Thymus (tissue), 11 donors: ENCODE measurements around the gene DPYD. TPM values are rescaled to one million over a fixed set of nuclear protein-coding genes. Genes with fewer than 3 reads are reported as not detected.

ENCODE experiments used
- DNase-seq, 9 donors: peaks; one replicate each; pipeline ENCODE4 v3.0.0-alpha.2; 2013; ENCODE audit warnings: low spot score in 9 of 9, low read depth in 6 of 9, missing footprints in 1 of 9
- H3K27ac ChIP-seq, 2 donors: one replicate each; pipeline ENCODE4 v1.5.1; 2013; ENCODE audit warnings: control low read depth in 1 of 2, low read depth in 1 of 2, low read length in 1 of 2, mild to moderate bottlenecking in 1 of 2, moderate library complexity in 1 of 2
- H3K27me3 ChIP-seq, 2 donors: one replicate each; pipeline ENCODE4 v1.5.1; 2013; ENCODE audit warnings: low read length in 1 of 2; ENCODE audit not compliant: control insufficient read depth in 2 of 2, insufficient read depth in 1 of 2
- H3K36me3 ChIP-seq, 2 donors: one replicate each; pipeline ENCODE4 v1.5.1; 2013; ENCODE audit warnings: low read length in 1 of 2, mild to moderate bottlenecking in 1 of 2, moderate library complexity in 1 of 2; ENCODE audit not compliant: control insufficient read depth in 2 of 2, insufficient read depth in 2 of 2
- H3K4me1 ChIP-seq, 2 donors: one replicate each; pipeline ENCODE4 v1.5.1; 2013; ENCODE audit warnings: low read length in 2 of 2; ENCODE audit not compliant: control insufficient read depth in 2 of 2, insufficient read depth in 2 of 2
- H3K4me3 ChIP-seq, 2 donors: one replicate each; pipeline ENCODE4 v1.5.1; 2013; ENCODE audit warnings: low read length in 2 of 2, control low read depth in 1 of 2, mild to moderate bottlenecking in 1 of 2
- H3K9me3 ChIP-seq, 2 donors: one replicate each; pipeline ENCODE4 v1.5.1; 2013; ENCODE audit warnings: low read length in 1 of 2, mild to moderate bottlenecking in 1 of 2; ENCODE audit not compliant: control insufficient read depth in 2 of 2, insufficient read depth in 1 of 2
- WGBS: extraction: QIAGEN DNeasy Blood & Tissue Kit; methylation state at CpG from one replicate; pipeline ENCODE4 v1.1.7; 2013; 5-methylcytosine and 5-hydroxymethylcytosine counted together
- polyA plus RNA-seq: library from polyadenylated mRNA; stranded (reverse); fragments of 200-250 nt; gene quantifications from one replicate; pipeline ENCODE4 v1.2.3, GENCODE V29; 2013
- total RNA-seq: library from RNA; stranded (reverse); fragments of 120-200 nt; gene quantifications from one replicate; pipeline ENCODE4 v1.2.4, GENCODE V29; 2013
- donor health status: healthy.

Gene DPYD
- total and polyA plus RNA-seq, 2 donors: 13.1 to 29.4 TPM

GRCh38 chr1:97499667-97500066, 421.2 kb downstream of the DPYD start:
- no peak for DNase-seq
- H3K27me3 ChIP-seq: no peaks in the 10 kb centered on the region
- no peaks in the 10 kb centered on the region for H3K36me3 ChIP-seq
- H3K9me3 ChIP-seq: no peaks in the 10 kb centered on the region
- no peak overlapping the region for H3K4me3 ChIP-seq
- H3K27ac ChIP-seq: no peak overlapping the region
- H3K4me1 ChIP-seq: no peaks in the 10 kb centered on the region

- H3K27ac ChIP-seq: no peak overlapping the region
These were observed 431.0 kb downstream of the DPYD start for GRCh38 chr1:97489834-97490233.

DNA sequence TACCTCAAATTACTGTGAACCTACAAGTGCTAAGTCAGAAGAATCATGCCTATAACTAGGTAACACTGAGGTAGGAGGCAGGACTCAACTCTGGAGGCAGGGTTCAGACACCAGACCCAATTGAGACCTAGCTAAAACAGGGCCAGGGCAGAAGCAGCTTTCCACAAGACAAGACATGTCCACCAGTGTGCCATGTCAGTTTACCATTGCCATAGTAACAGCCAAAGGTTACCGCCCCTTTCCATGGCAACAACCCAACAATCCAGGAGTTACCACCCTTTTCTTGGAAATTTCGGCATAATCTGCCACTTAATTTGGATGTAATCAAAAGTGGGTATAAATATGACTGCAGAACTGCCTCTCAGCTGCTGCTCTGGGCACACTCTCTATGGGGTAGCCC, 432.3 kb downstream of the DPYD start:
- WGBS: over 99% methylated on average over 2 of the region's 2 CpGs
- no peaks in the 10 kb centered on the region for H3K9me3 ChIP-seq
- DNase-seq: no peak
- no peak overlapping the region for H3K27ac ChIP-seq
- H3K27me3 ChIP-seq: no peaks in the 10 kb centered on the region
- no peak overlapping the region for H3K4me3 ChIP-seq
- no peaks in the 10 kb centered on the region for H3K36me3 ChIP-seq
- no peaks in the 10 kb centered on the region for H3K4me1 ChIP-seq

More at GRCh38 chr1:97489834-97490233, 431.0 kb downstream of the DPYD start:
- WGBS: 92% methylated on average over 2 of the region's 2 CpGs
- Histone ChIP-seq H3K4me3 (no peak overlapping the region), H3K36me3 (no peaks in the 10 kb centered on the region), H3K27me3 (no peaks in the 10 kb centered on the region), H3K9me3 (no peaks in the 10 kb centered on the region), H3K4me1 (no peaks in the 10 kb centered on the region)
- DNase-seq: no peak

DNA sequence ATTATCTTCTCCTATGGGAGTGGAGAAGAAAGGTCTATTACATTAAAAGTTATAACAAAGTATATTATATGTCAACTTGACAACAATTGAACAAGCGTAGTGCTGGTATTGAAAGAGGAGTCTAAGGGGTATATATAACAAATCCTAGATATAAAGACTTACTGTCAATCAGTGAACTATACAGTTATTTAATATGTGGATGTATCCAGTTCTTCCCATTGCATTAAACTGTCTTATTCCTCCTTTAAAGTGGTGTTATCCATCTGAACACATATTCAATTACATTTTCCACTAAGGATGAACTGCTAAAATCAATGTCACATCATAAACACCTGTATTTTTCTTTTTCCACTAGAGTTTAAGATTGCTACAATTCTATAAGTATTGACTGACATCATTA, 438.8 kb downstream of the DPYD start:
- Histone ChIP-seq H3K27ac (no peak overlapping the region), H3K27me3 (no peaks in the 10 kb centered on the region), H3K4me3 (no peak overlapping the region), H3K36me3 (no peaks in the 10 kb centered on the region), H3K4me1 (no peaks in the 10 kb centered on the region), H3K9me3 (no peaks in the 10 kb centered on the region)
- DNase-seq: no peak
- 96% methylated on average over 1 of the region's 1 CpG for WGBS

GRCh38 chr1:97467445-97467844, 453.4 kb downstream of the DPYD start:
- peaks cover 0 to 11% of the 10 kb centered on the region in 2 donors for H3K9me3 ChIP-seq
- no peak for DNase-seq
- H3K27ac ChIP-seq: no peak overlapping the region
- 96% methylated on average over 2 of the region's 2 CpGs for WGBS
- no peaks in the 10 kb centered on the region for H3K36me3 ChIP-seq
- H3K4me1 ChIP-seq: no peaks in the 10 kb centered on the region
- H3K4me3 ChIP-seq: no peak overlapping the region
- H3K27me3 ChIP-seq: no peaks in the 10 kb centered on the region

DNA sequence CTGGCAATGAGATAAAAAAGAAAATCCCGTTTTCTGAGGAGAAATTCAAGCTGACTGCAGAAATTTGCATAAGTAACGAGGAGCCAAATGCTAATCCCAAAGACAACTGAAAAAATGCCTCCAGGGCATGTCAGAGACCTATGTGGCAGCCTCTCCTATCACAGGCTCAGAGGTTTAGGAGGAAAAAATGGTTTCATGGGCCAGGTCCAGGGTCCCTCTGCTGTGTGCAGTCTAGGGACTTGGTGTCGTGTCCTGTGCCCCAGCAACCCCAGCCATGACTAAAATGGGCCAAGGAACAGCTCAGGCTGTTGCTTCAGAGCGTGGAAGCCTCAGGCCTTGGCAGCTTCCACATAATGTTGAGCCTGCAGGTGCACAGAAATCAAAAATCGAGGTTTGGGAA, 456.5 kb downstream of the DPYD start:
- H3K36me3 ChIP-seq: no peaks in the 10 kb centered on the region
- H3K9me3 ChIP-seq: peaks cover 0 to 11% of the 10 kb centered on the region in 2 donors
- H3K27me3 ChIP-seq: no peaks in the 10 kb centered on the region
- no peak for DNase-seq
- H3K27ac ChIP-seq: no peak overlapping the region
- no peak overlapping the region for H3K4me3 ChIP-seq
- no peaks in the 10 kb centered on the region for H3K4me1 ChIP-seq
- WGBS: 99% methylated on average over 5 of the region's 5 CpGs

DNA sequence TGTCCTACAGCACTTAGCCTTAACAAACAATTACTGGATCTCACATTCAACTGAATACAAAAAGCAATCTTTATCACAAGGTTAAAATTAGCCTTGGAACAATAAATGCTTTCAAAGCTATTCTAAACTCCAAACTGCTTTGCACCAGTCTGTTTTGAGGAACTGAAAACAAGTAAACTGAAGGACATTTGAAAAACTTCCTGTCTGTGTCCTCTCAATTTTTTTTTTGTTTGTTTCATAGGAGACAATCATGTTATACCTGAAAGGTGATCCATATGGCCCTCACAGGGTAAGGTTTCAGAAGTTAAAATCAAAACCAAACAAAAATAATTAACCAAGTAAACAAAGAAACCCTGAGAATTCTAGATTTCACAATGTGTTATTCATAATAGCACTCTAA, 459.1 kb downstream of the DPYD start:
- DNase-seq: no peak
- H3K27ac ChIP-seq: no peak overlapping the region
- no peaks in the 10 kb centered on the region for H3K36me3 ChIP-seq
- no peaks in the 10 kb centered on the region for H3K4me1 ChIP-seq
- H3K27me3 ChIP-seq: no peaks in the 10 kb centered on the region
- H3K9me3 ChIP-seq: peaks cover 0 to 11% of the 10 kb centered on the region in 2 donors
- H3K4me3 ChIP-seq: no peak overlapping the region

DNA sequence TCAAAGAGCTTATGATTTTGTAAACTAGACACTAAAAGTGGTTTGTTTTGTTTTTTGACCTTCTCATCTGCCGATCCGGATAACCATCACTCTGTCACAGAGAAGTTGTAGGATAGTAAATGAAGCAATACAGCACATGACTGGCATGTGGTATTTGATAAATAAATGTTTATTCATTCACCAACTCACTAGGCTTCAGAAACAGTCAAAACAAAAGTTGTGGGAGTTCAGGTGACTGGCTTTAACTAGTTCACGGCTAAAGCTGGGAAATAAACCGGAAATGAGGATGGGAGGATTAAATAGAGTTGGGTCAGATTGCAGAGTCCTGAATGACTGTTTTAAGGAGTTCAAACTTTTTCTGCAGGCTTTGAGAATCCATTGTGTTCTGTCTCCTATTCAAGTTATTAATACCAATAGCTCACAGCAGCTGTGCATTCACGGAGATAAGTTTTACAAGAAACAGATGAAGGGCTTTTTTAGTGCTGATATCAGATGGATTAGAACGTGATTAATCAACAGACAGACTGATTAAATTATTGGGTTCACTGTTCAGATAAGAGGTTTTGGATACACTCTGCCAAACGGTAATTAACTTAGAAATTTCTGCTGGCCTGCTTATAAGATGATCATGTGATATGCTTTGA, 463.3 kb downstream of the DPYD start:
- Histone ChIP-seq H3K27ac (no peak overlapping the region), H3K9me3 (no peaks in the 10 kb centered on the region), H3K4me3 (no peak overlapping the region), H3K36me3 (no peaks in the 10 kb centered on the region), H3K27me3 (no peaks in the 10 kb centered on the region), H3K4me1 (no peaks in the 10 kb centered on the region)
- DNase-seq: no peak
- WGBS: 96% methylated on average over 7 of the region's 7 CpGs

- DNase-seq: no peak
- no peak overlapping the region for H3K4me3 ChIP-seq
- no peaks in the 10 kb centered on the region for H3K27me3 ChIP-seq
- no peaks in the 10 kb centered on the region for H3K36me3 ChIP-seq
- H3K27ac ChIP-seq: no peak overlapping the region
- H3K4me1 ChIP-seq: no peaks in the 10 kb centered on the region
- 96% methylated on average over 2 of the region's 2 CpGs for WGBS
- H3K9me3 ChIP-seq: no peaks in the 10 kb centered on the region
These were observed 468.9 kb downstream of the DPYD start for GRCh38 chr1:97451944-97452343.
